Measurements from ENCODE around the gene ARHGAP6.

DNA sequence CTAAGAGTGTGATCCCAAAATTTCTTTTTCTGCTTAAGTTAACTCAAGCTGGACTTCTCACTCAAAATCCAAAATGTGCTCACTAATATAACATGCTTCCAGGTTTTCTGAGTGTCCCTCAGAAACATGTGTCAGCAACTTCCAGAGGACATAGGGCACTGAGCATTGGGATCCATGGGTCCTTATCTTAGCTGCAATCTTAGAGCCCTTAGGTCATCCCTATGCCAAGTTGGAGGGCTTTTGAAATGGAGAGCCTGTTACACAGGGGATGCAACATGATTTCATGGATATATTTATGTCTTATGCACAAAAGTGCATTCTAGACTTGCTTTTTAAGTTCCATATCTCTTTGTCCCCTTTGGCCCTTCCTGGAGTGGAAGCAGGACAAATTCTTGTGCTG, 566.3 kb downstream of the ARHGAP6 start:
- TF ChIP-seq SMC3 (conservative IDR thresholded peaks at IDR 0.05; ENCODE audit: insufficient read depth, low read depth, low read length) (no peak), JUN (IDR thresholded peaks at IDR 0.05; ENCODE audit: borderline replicate concordance, low read depth, low read length) (no peak), JUN (CRISPR knock-in tag; IDR thresholded peaks at IDR 0.05; ENCODE audit: borderline replicate concordance) (no peak), POLR2AphosphoS5 (IDR thresholded peaks at IDR 0.05; ENCODE audit: control insufficient read depth, insufficient read depth, low read depth, low read length) (no peak), BACH1 (tag; IDR thresholded peaks at IDR 0.05) (no peak), CBX5 (IDR thresholded peaks at IDR 0.05; ENCODE audit: borderline replicate concordance, low read depth) (no peak), EP300 (IDR thresholded peaks at IDR 0.05; ENCODE audit: low read length) (no peak), TBP (optimal IDR thresholded peaks at IDR 0.05; ENCODE audit: low read depth, low read length) (no peak), LCOR (CRISPR knock-in tag; IDR thresholded peaks at IDR 0.05) (no peak)
- TF ChIP-seq, protein P1, sequence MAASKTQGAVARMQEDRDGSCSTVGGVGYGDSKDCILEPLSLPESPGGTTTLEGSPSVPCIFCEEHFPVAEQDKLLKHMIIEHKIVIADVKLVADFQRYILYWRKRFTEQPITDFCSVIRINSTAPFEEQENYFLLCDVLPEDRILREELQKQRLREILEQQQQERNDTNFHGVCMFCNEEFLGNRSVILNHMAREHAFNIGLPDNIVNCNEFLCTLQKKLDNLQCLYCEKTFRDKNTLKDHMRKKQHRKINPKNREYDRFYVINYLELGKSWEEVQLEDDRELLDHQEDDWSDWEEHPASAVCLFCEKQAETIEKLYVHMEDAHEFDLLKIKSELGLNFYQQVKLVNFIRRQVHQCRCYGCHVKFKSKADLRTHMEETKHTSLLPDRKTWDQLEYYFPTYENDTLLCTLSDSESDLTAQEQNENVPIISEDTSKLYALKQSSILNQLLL (CRISPR knock-in tag; IDR thresholded peaks at IDR 0.05; ENCODE audit: borderline replicate concordance), result no peak
